GM19395 (cell line): ENCODE data around the gene SCUBE1.

Source experiments
- ATAC-seq: cut with Tn5 transposase; IDR thresholded peaks from one replicate; pipeline ENCODE4 v1.9.1; 2021; ENCODE audit warnings: mild to moderate bottlenecking, moderate library complexity; ENCODE audit not compliant: unreplicated experiment

The SCUBE1 gene

GRCh38 chr22:43343262-43343669 lies at the start of gene SCUBE1:
SCUBE1 (minus strand) TSS chr22:43343372; CDS start chr22:43343261, 111 bp downstream.
- ATAC-seq: no peak

GRCh38 chr22:43392385-43392989 lies 49.3 kb upstream of the SCUBE1 start:
- no peak for ATAC-seq

DNA sequence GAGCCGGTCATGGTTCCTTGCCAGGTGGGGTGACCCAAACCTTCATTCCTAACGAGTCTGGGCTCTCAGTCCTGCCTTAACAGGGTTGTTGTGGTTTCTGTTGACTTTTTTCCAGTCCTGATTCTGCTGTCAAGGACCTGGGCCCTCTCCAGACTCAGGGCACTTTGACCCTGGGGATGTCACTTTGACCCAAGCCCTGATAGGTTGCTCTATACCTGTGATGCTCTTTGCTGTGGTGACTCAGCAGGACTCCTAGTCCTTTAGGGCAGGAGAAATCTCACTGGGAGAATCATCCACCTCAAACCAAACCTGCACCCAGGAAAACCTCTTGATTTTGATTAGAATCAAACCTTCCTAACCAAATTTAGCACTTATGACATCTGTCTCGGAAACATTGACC lies 48.1 kb upstream of the SCUBE1 start:
- no peak for ATAC-seq

- no peak for ATAC-seq
These were observed 47.7 kb upstream of the SCUBE1 start for GRCh38 chr22:43390872-43391271.

DNA sequence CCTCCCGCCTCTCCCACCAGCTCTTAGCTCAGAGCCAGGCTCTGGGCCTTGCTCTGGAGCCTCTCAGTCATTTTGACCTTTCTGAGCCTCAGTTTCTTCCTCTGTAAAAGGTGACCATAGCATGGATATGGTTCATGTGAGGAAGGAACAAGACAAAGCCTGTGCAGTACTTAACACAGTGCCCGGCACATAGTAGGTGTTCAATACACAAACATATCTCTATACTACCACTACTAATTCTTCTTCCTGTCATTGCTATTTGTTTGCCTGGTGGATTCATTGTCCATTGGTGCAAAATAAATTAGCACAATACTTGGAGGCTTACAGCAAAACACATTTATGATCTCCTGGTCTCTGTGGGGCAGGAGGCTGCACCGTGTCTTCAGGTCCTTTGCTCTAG lies 47.0 kb upstream of the SCUBE1 start:
- ATAC-seq: no peak

GRCh38 chr22:43389227-43389836 lies 46.2 kb upstream of the SCUBE1 start:
- ATAC-seq: no peak

GRCh38 chr22:43388420-43388851 lies 45.3 kb upstream of the SCUBE1 start:
- ATAC-seq: no peak

DNA sequence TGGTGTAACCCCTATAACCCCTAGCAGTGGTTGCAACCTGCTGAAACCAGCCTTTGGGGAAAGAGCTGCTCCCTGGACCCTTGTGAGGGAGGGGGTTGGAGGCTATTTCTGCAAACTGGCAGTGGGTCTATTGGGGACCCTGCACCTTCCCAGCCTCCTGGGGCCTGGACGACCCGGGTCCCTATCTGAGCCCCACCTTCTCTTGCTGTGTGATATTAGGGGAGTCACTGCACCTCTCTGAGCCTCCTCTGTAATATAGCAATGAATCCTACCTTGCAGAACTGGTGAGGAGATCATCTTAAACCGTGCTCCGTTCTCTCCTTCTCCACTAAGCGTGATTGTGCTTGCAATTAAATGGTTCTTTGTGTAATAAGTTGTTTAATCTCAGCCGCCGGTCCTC lies 44.6 kb upstream of the SCUBE1 start:
- no peak for ATAC-seq

GRCh38 chr22:43385770-43386641 lies 42.8 kb upstream of the SCUBE1 start:
- peak; percentile 44 for ATAC-seq

DNA sequence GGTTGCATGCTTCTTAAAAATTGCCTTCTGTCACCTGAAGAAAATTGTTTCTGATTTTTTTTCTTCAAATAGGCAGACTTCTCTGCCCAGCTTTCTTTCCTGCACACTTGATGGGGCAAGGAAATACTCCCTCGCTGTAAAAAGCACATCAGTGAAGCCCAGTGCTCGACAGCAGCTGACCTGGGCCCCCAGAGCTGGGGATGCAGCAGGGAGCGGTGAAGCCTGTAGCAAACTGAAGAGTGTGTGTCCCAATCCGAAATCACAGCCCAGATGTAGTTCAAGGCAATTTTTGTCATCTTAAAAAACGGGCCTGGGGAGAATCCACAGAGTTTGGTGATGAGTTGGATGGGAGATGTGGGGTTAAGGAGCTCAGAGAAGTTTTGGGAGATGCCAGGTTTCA lies 41.7 kb upstream of the SCUBE1 start:
- no peak for ATAC-seq

- no peak for ATAC-seq
These were observed 38.5 kb upstream of the SCUBE1 start for GRCh38 chr22:43381693-43382092.

- no peak for ATAC-seq
These were observed 34.9 kb upstream of the SCUBE1 start for GRCh38 chr22:43377896-43378704.

GRCh38 chr22:43377548-43377895 lies 34.4 kb upstream of the SCUBE1 start:
- ATAC-seq: no peak

- ATAC-seq: no peak
These were observed 33.8 kb upstream of the SCUBE1 start for GRCh38 chr22:43376765-43377547.

- ATAC-seq: no peak
These were observed 32.8 kb upstream of the SCUBE1 start for GRCh38 chr22:43375951-43376455.

GRCh38 chr22:43370036-43370435 lies 26.9 kb upstream of the SCUBE1 start:
- ATAC-seq: no peak

DNA sequence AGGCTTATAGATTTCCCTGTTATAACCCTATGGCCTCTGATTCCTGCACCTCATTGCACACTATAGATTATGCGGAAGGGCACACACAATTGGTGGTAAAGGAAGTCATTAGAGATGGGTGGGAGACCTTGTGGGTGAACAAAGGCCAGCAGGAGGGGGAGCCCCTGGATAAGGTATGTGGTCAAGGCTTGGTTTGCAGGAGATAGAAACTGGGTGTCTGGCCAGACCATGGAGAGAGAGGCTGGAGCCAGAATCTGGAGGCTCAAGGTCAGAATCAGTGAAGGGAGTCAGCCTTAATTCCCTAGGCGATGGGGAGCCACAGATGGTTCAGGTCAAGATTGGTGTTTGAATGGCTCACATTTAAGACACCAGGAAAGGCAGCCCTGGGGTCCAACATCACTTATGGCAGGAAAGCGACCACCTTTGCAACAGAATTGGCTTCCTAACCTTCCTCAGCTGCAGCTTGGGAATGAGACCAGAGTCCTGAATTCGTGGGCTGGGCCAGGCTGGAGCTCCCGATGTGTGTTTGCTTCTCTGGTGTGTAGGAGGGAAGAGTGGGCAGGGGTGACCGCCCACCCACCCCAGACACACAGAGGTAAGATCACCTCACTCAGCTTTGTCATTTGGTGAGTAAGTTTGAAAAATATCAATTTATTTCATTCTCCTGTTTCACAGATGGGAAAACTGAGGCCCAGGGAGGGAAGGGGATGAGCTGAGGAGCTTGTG lies 22.7 kb upstream of the SCUBE1 start:
- no peak for ATAC-seq

GRCh38 chr22:43364169-43364435 lies 20.9 kb upstream of the SCUBE1 start:
- ATAC-seq: no peak

- ATAC-seq: no peak
These were observed 20.4 kb upstream of the SCUBE1 start for GRCh38 chr22:43363315-43364168.
